Measurements from ENCODE around the gene RGS7. TPM values are rescaled to one million over a fixed set of nuclear protein-coding genes. Genes with fewer than 3 reads are reported as not detected.

The RGS7 gene
- total RNA-seq, 1 donor from 2014 or later, result 1.9 TPM

DNA sequence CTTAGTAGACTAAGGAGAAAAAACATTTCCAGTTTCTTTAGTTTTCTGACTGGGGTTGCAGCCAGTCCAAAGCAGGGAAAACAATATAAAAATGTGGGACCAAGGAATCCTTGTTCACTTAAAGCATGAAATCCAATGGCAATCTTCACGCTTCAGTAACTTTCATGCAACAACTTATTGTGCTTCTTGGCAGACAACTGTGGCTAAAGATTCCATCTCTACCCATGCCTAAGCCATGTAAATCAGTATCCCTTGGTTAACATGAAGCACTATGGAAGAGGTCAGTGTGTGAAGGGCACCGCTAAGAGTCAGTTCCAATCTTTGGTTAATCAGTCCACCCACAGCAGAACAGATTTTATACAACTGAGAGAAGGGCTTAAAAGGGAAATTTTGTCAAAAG lies 543.3 kb downstream of the RGS7 start:
- DNase-seq (ENCODE audit: low spot score in 2 of 2, unreplicated experiment in 2 of 2), result no peak
- Mint-ChIP-seq H3K4me3 (no peak overlapping the region), H3K36me3 (no peaks in the 10 kb centered on the region), H3K9me3 (peaks cover 4% of the 10 kb centered on the region), H3K4me1 (peaks cover 2% of the 10 kb centered on the region), H3K27ac (no peak overlapping the region), H3K27me3 (ENCODE audit: low read depth) (peaks cover 19% of the 10 kb centered on the region)
- TF ChIP-seq, protein P1, sequence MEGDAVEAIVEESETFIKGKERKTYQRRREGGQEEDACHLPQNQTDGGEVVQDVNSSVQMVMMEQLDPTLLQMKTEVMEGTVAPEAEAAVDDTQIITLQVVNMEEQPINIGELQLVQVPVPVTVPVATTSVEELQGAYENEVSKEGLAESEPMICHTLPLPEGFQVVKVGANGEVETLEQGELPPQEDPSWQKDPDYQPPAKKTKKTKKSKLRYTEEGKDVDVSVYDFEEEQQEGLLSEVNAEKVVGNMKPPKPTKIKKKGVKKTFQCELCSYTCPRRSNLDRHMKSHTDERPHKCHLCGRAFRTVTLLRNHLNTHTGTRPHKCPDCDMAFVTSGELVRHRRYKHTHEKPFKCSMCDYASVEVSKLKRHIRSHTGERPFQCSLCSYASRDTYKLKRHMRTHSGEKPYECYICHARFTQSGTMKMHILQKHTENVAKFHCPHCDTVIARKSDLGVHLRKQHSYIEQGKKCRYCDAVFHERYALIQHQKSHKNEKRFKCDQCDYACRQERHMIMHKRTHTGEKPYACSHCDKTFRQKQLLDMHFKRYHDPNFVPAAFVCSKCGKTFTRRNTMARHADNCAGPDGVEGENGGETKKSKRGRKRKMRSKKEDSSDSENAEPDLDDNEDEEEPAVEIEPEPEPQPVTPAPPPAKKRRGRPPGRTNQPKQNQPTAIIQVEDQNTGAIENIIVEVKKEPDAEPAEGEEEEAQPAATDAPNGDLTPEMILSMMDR (IDR thresholded peaks at IDR 0.05; ENCODE audit: unreplicated experiment), result no peak

GRCh38 chr1:240811256-240811655 lies 545.7 kb downstream of the RGS7 start:
- DNase-seq (ENCODE audit: low spot score in 2 of 2, unreplicated experiment in 2 of 2), result no peak
- peaks cover 21% of the 10 kb centered on the region for H3K27me3 Mint-ChIP-seq (ENCODE audit: low read depth)
- no peak overlapping the region for H3K27ac Mint-ChIP-seq
- no peak overlapping the region for H3K4me3 Mint-ChIP-seq
- TF ChIP-seq, protein P1 (IDR thresholded peaks at IDR 0.05; ENCODE audit: unreplicated experiment), result no peak
- H3K9me3 Mint-ChIP-seq, result no peaks in the 10 kb centered on the region
- H3K36me3 Mint-ChIP-seq, result no peaks in the 10 kb centered on the region
- peaks cover 2% of the 10 kb centered on the region for H3K4me1 Mint-ChIP-seq

- peaks cover 12% of the 10 kb centered on the region for H3K27me3 Mint-ChIP-seq (ENCODE audit: low read depth)
- no peak overlapping the region for H3K27ac Mint-ChIP-seq
- no peaks in the 10 kb centered on the region for H3K36me3 Mint-ChIP-seq
- H3K9me3 Mint-ChIP-seq, result no peaks in the 10 kb centered on the region
- peaks cover 5% of the 10 kb centered on the region for H3K4me1 Mint-ChIP-seq
- DNase-seq (ENCODE audit: low spot score in 2 of 2, unreplicated experiment in 2 of 2), result no peak
- TF ChIP-seq, protein P1 (IDR thresholded peaks at IDR 0.05; ENCODE audit: unreplicated experiment), result no peak
- no peak overlapping the region for H3K4me3 Mint-ChIP-seq
Measured at GRCh38 chr1:240808381-240808780, 548.6 kb downstream of the RGS7 start.

- peaks cover 5% of the 10 kb centered on the region for H3K4me1 Mint-ChIP-seq
- no peak overlapping the region for H3K4me3 Mint-ChIP-seq
- H3K9me3 Mint-ChIP-seq, result no peaks in the 10 kb centered on the region
- no peaks in the 10 kb centered on the region for H3K36me3 Mint-ChIP-seq
- no peak overlapping the region for H3K27ac Mint-ChIP-seq
- H3K27me3 Mint-ChIP-seq (ENCODE audit: low read depth), result peaks cover 6% of the 10 kb centered on the region
- no peak for DNase-seq (ENCODE audit: low spot score in 2 of 2, unreplicated experiment in 2 of 2)
- TF ChIP-seq, protein P1 (IDR thresholded peaks at IDR 0.05; ENCODE audit: unreplicated experiment), result no peak
Measured at GRCh38 chr1:240806200-240806745, 550.7 kb downstream of the RGS7 start.

DNA sequence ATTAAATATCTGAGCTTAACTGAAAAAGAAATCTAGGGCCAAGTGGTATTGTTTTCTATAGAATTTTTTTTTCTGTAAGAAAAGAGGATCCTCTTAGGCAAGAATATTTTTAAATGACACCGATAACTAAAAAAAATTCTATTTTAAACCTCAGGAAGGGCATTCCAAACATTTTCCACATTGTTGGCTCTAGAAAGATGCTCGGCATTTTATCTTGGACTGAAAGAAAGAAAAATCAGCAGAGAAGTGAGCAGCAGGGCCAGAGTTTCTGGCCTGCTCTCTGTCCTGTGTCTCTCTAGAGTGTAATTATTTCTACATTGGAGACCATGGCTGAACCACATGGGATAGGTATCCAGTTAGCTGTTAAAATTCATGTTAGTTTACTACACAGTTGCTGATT lies 552.5 kb downstream of the RGS7 start:
- peaks cover 2% of the 10 kb centered on the region for H3K4me1 Mint-ChIP-seq
- no peaks in the 10 kb centered on the region for H3K36me3 Mint-ChIP-seq
- H3K4me3 Mint-ChIP-seq, result no peak overlapping the region
- peaks cover 11% of the 10 kb centered on the region for H3K27me3 Mint-ChIP-seq (ENCODE audit: low read depth)
- no peaks in the 10 kb centered on the region for H3K9me3 Mint-ChIP-seq
- peak overlapping the region; percentile 77 for H3K27ac Mint-ChIP-seq
- DNase-seq (ENCODE audit: low spot score in 2 of 2, unreplicated experiment in 2 of 2), result no peak
- TF ChIP-seq, protein P1 (IDR thresholded peaks at IDR 0.05; ENCODE audit: unreplicated experiment), result no peak

DNA sequence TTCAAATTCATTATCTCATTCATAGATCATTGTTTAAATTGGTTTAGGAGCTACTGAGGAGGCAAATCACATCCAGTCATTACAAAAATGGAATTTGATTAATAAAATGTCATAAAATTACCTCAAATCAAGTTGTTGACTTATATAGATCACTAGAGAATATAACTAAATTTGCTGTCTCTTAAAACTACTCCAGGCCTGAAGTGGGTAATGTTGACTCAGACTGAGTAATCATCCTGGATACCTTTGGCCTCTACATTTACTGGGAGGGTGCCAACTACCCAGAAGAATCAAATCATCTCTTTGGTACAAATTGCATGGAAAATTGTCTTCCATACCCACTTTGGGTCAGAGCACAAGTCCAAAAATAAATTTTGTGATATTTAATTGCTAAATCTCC lies 553.9 kb downstream of the RGS7 start:
- Mint-ChIP-seq H3K4me3 (no peak overlapping the region), H3K9me3 (no peaks in the 10 kb centered on the region), H3K36me3 (no peaks in the 10 kb centered on the region), H3K27me3 (ENCODE audit: low read depth) (peaks cover 16% of the 10 kb centered on the region), H3K4me1 (peaks cover 2% of the 10 kb centered on the region), H3K27ac (no peak overlapping the region)
- no peak for DNase-seq (ENCODE audit: low spot score in 2 of 2, unreplicated experiment in 2 of 2)
- TF ChIP-seq, protein P1 (IDR thresholded peaks at IDR 0.05; ENCODE audit: unreplicated experiment), result no peak

Data from mesothelial cell of epicardium (in vitro differentiated cells).